Measurements from ENCODE around the gene DMRTB1. TPM values are rescaled to one million over a fixed set of nuclear protein-coding genes. Genes with fewer than 3 reads are reported as not detected.

DMRTB1 gene
- total and polyA plus RNA-seq, 2 donors (not counting 1 experiment from before 2014, with no cell fraction given) = not detected

DNA sequence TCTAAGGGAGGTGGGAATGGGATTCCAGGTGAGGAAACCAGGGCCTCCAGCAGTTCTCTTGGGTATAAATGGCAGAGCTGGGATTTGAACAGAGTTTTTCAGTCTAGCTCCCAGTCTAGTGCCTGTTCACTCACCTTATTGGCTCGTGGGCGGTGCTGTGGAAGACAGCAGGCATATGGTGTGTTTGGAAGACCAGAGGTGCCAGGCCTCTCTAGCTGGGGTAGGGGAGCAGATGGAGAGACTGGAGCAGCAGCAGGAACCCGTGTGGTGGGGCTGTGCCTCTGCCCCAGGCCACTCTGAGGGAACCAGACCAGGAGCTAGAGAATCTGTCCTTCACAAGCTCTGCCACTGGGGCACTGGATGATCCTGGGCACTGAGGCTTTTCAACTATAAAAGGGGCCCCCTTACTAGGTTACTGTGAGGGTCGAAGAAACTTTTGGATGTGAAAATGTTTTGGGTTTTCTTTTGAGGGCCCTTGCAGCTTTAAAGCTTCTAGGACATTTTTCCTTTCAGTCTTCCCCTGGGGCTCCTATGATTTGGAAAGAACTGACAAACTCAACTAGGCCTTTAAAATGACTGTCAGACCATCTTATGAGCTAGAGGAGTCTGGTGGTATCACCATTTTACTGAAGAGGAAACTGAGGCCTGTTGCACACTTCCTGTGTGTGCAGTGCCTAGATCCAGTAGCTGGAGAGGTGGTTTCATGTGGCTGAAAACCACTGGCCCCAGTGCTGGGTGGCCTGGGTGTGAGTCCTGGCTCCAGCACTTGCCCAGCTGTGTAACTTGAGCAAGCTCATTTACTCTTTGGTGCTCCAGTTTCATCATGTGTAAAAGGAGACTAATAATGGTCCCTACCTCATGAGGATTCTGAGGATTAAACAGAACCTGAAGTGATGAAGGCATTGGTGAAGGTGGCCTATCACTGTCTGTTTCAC is 6.1 kb downstream of the DMRTB1 start:
- CTCF ChIA-PET = interaction anchor here (1.2 kb wide), 1 partner anchor 12 kb away, joined by 3 read pairs; no protein-coding TSS in a partner anchor
- H3K4me1 ChIP-seq (ENCODE audit: control insufficient read depth in 2 of 2, insufficient read depth in 2 of 2, low read length in 2 of 2) = no peaks in the 10 kb centered on the region
- H3K79me2 ChIP-seq (ENCODE audit: control insufficient read depth, insufficient read depth, low read length) = no peaks in the 10 kb centered on the region
- no peak for ATAC-seq (ENCODE audit: low read depth)
- H3K9ac ChIP-seq (ENCODE audit: low read length) = no peak overlapping the region
- Mint-ChIP-seq H3K4me1 (no peaks in the 10 kb centered on the region), H3K27me3 (no peaks in the 10 kb centered on the region), H3K4me3 (no peak overlapping the region), H3K9me3 (ENCODE audit: insufficient read depth) (no peaks in the 10 kb centered on the region), H3K27ac (no peak overlapping the region)
- H3K9me3 ChIP-seq (ENCODE audit: control extremely low read depth in 1 of 3, control insufficient read depth in 2 of 3, insufficient read depth in 1 of 3, low read length in 2 of 3) = no peaks in the 10 kb centered on the region
- H2AFZ ChIP-seq (ENCODE audit: insufficient read depth, low read depth, low read length, poor library complexity, severe bottlenecking) = no peak overlapping the region
- H3K27ac ChIP-seq (ENCODE audit: low read length in 2 of 2) = no peak overlapping the region
- H3K4me3 ChIP-seq (ENCODE audit: control extremely low read depth in 1 of 5, extremely low read depth in 1 of 5, insufficient read depth in 1 of 5, low read depth in 2 of 5, low read length in 4 of 5) = no peak overlapping the region
- WGBS (ENCODE audit: insufficient coverage) = 65% methylated on average over 3 of the region's 4 CpGs
- no peaks in the 10 kb centered on the region for H4K20me1 ChIP-seq (ENCODE audit: control insufficient read depth, insufficient read depth, low read length, poor library complexity, severe bottlenecking)
- TF ChIP-seq EZH2 (IDR thresholded peaks at IDR 0.05; ENCODE audit: borderline replicate concordance, insufficient read depth, low read depth, low read length, poor library complexity, severe bottlenecking) (no peak), CTCF (IDR thresholded peaks at IDR 0.05) (no peak)
- no peaks in the 10 kb centered on the region for H3K36me3 ChIP-seq (replicated peaks in 1 of 2; ENCODE audit: control extremely low read depth in 1 of 2, control insufficient read depth in 1 of 2, extremely low read depth in 1 of 2, insufficient read depth in 2 of 2, low read length in 1 of 2)
- no peak for DNase-seq
- intact Hi-C loops (cut with micrococcal nuclease) = no loop called here
- no peaks in the 10 kb centered on the region for H3K27me3 ChIP-seq (replicated peaks in 1 of 4; ENCODE audit: control extremely low read depth in 1 of 4, control insufficient read depth in 3 of 4, insufficient read depth in 4 of 4, low read length in 3 of 4)
- POLR2A ChIA-PET = no interaction called here
- no peak overlapping the region for H3K4me2 ChIP-seq (replicated peaks; ENCODE audit: low read depth, low read length, poor library complexity, severe bottlenecking)

- H3K27ac Mint-ChIP-seq = no peak overlapping the region
- Histone ChIP-seq H3K27ac (ENCODE audit: low read length in 2 of 2) (no peak overlapping the region), H3K4me1 (ENCODE audit: control insufficient read depth in 2 of 2, insufficient read depth in 2 of 2, low read length in 2 of 2) (no peaks in the 10 kb centered on the region), H3K4me3 (ENCODE audit: control extremely low read depth in 1 of 5, extremely low read depth in 1 of 5, insufficient read depth in 1 of 5, low read depth in 2 of 5, low read length in 4 of 5) (no peak overlapping the region), H3K4me2 (replicated peaks; ENCODE audit: low read depth, low read length, poor library complexity, severe bottlenecking) (no peak overlapping the region), H3K36me3 (replicated peaks in 1 of 2; ENCODE audit: control extremely low read depth in 1 of 2, control insufficient read depth in 1 of 2, extremely low read depth in 1 of 2, insufficient read depth in 2 of 2, low read length in 1 of 2) (no peaks in the 10 kb centered on the region), H3K9ac (ENCODE audit: low read length) (no peak overlapping the region), H3K79me2 (ENCODE audit: control insufficient read depth, insufficient read depth, low read length) (no peaks in the 10 kb centered on the region), H3K27me3 (replicated peaks in 1 of 4; ENCODE audit: control extremely low read depth in 1 of 4, control insufficient read depth in 3 of 4, insufficient read depth in 4 of 4, low read length in 3 of 4) (no peaks in the 10 kb centered on the region), H3K9me3 (ENCODE audit: control extremely low read depth in 1 of 3, control insufficient read depth in 2 of 3, insufficient read depth in 1 of 3, low read length in 2 of 3) (no peaks in the 10 kb centered on the region), H2AFZ (ENCODE audit: insufficient read depth, low read depth, low read length, poor library complexity, severe bottlenecking) (no peak overlapping the region), H4K20me1 (ENCODE audit: control insufficient read depth, insufficient read depth, low read length, poor library complexity, severe bottlenecking) (no peaks in the 10 kb centered on the region)
- no peak overlapping the region for H3K4me3 Mint-ChIP-seq
- POLR2A ChIA-PET = no interaction called here
- intact Hi-C loops (cut with micrococcal nuclease) = no loop called here
- H3K9me3 Mint-ChIP-seq (ENCODE audit: insufficient read depth) = no peaks in the 10 kb centered on the region
- no peaks in the 10 kb centered on the region for H3K4me1 Mint-ChIP-seq
- H3K27me3 Mint-ChIP-seq = no peaks in the 10 kb centered on the region
- CTCF ChIA-PET = no interaction called here
- ATAC-seq (ENCODE audit: low read depth) = no peak
- TF ChIP-seq EZH2 (IDR thresholded peaks at IDR 0.05; ENCODE audit: borderline replicate concordance, insufficient read depth, low read depth, low read length, poor library complexity, severe bottlenecking) (no peak), CTCF (IDR thresholded peaks at IDR 0.05) (no peak)
- DNase-seq = peak; percentile 14
These were observed 8.2 kb downstream of the DMRTB1 start for GRCh38 chr1:53467391-53467790.
